ENCODE results near the gene C11orf24. TPM values are rescaled to one million over a fixed set of nuclear protein-coding genes. Genes with fewer than 3 reads are reported as not detected.
"Not testable (repeated sequence)": the region's sequence is repeated elsewhere in the genome, so short reads cannot be mapped to it uniquely, and the experiment has no call there.

C11orf24 gene
- total RNA-seq, 1 donor from 2014 or later = 35.3 TPM

DNA sequence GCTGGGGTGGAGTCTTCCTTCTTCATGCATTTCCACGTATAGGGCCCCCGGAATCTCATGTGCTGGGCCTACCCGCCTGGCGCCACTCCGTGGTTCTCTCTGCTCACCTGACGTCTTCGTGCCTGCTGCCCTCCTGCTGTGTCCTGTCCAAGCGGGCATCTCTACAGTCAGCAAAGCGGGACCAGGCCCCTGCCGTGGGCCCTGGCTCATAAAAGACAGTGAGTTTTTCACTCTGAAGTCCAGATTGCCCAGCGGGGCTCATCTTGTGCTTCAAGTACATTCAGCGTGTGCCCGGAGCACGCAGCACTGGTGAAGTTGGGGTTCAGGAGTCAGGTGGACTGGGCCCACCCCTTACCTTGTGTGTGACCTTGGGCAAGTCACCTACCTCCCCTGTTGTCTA, 17.4 kb downstream of the C11orf24 start:
- Mint-ChIP-seq H3K36me3 (ENCODE audit: insufficient read depth) (peaks cover 1% of the 10 kb centered on the region), H3K4me3 (ENCODE audit: low read depth) (no peak overlapping the region), H3K27ac (no peak overlapping the region), H3K9me3 (ENCODE audit: low read depth) (peaks cover 9% of the 10 kb centered on the region), H3K4me1 (ENCODE audit: low read depth) (no peaks in the 10 kb centered on the region), H3K27me3 (peaks cover 3% of the 10 kb centered on the region)
- DNase-seq (ENCODE audit: low spot score, unreplicated experiment) = no peak
- no peak for TF ChIP-seq CTCF (IDR thresholded peaks at IDR 0.05; ENCODE audit: unreplicated experiment)

DNA sequence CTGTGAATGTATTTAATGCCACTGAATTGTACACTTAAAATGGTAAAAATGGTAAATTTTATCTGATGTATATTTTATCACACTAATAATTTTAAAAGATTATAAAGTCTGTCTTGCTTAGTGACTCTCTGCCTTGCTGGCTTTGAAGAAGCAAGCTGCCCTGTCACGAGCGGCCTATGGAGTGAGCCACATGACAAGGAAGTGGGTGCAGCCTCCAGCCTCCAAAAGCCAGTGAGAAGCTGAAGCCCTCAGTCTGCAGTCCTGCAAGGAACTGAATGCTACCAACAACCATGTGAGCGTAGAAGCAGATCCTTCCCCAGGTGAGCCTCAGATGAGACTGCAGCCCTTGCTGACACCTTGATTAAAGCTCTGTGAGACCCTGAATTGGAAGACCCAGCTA, 20.0 kb downstream of the C11orf24 start:
- no peak for DNase-seq (ENCODE audit: low spot score, unreplicated experiment)
- no peaks in the 10 kb centered on the region for H3K4me1 Mint-ChIP-seq (ENCODE audit: low read depth)
- no peak for TF ChIP-seq CTCF (IDR thresholded peaks at IDR 0.05; ENCODE audit: unreplicated experiment)
- H3K4me3 Mint-ChIP-seq (ENCODE audit: low read depth) = no peak overlapping the region
- no peak overlapping the region for H3K27ac Mint-ChIP-seq
- no peaks in the 10 kb centered on the region for H3K27me3 Mint-ChIP-seq
- H3K36me3 Mint-ChIP-seq (ENCODE audit: insufficient read depth) = no peaks in the 10 kb centered on the region
- peaks cover 11% of the 10 kb centered on the region for H3K9me3 Mint-ChIP-seq (ENCODE audit: low read depth)

- DNase-seq (ENCODE audit: low spot score, unreplicated experiment); H3K36me3 Mint-ChIP-seq (ENCODE audit: insufficient read depth); H3K4me1 Mint-ChIP-seq (ENCODE audit: low read depth); H3K27me3 Mint-ChIP-seq; H3K27ac Mint-ChIP-seq; H3K4me3 Mint-ChIP-seq (ENCODE audit: low read depth): not testable (repeated sequence)
- H3K9me3 Mint-ChIP-seq (ENCODE audit: low read depth) = peaks cover 13% of the 10 kb centered on the region
Measured at GRCh38 chr11:68244912-68245311, 26.9 kb downstream of the C11orf24 start.

GRCh38 chr11:68243847-68244246, 27.9 kb downstream of the C11orf24 start:
- not testable (repeated sequence) for DNase-seq (ENCODE audit: low spot score, unreplicated experiment); H3K36me3 Mint-ChIP-seq (ENCODE audit: insufficient read depth); H3K4me3 Mint-ChIP-seq (ENCODE audit: low read depth); H3K4me1 Mint-ChIP-seq (ENCODE audit: low read depth); H3K27me3 Mint-ChIP-seq; H3K9me3 Mint-ChIP-seq (ENCODE audit: low read depth); H3K27ac Mint-ChIP-seq

GRCh38 chr11:68242616-68243015, 29.2 kb downstream of the C11orf24 start:
- no peaks in the 10 kb centered on the region for H3K4me1 Mint-ChIP-seq (ENCODE audit: low read depth)
- peaks cover 2% of the 10 kb centered on the region for H3K27me3 Mint-ChIP-seq
- H3K27ac Mint-ChIP-seq = no peak overlapping the region
- H3K36me3 Mint-ChIP-seq (ENCODE audit: insufficient read depth) = no peaks in the 10 kb centered on the region
- TF ChIP-seq CTCF (IDR thresholded peaks at IDR 0.05; ENCODE audit: unreplicated experiment) = no peak
- H3K9me3 Mint-ChIP-seq (ENCODE audit: low read depth) = peaks cover 6% of the 10 kb centered on the region
- no peak for DNase-seq (ENCODE audit: low spot score, unreplicated experiment)
- no peak overlapping the region for H3K4me3 Mint-ChIP-seq (ENCODE audit: low read depth)

DNA sequence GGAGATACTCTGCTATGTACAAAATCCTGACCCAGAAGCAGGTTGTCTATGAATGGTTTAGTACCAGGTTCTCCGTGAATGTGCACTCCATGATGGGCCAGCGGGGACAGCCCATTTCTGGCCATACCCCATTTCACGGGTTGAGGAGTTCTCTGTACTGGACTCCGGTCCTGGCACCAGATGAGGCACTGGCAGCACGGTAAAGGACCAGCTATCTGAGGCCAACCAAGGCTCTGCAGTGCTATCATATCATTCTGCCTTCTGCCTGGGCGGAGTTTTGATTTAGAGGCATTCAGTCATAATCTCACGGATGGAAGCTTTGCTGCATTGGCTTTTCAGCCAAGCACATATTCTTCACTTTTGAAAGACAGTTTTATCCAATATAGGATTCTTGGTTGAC, 40.2 kb downstream of the C11orf24 start:
- Mint-ChIP-seq H3K4me1 (ENCODE audit: low read depth) (no peaks in the 10 kb centered on the region), H3K27me3 (peaks cover 5% of the 10 kb centered on the region), H3K4me3 (ENCODE audit: low read depth) (no peak overlapping the region), H3K36me3 (ENCODE audit: insufficient read depth) (no peaks in the 10 kb centered on the region), H3K27ac (peak overlapping the region; percentile 41), H3K9me3 (ENCODE audit: low read depth) (peaks cover 6% of the 10 kb centered on the region)
- TF ChIP-seq CTCF (IDR thresholded peaks at IDR 0.05; ENCODE audit: unreplicated experiment) = no peak
- DNase-seq (ENCODE audit: low spot score, unreplicated experiment) = no peak
